CD4-positive, alpha-beta T cell treated with Interleukin-4 for 1 hour (primary cell): ENCODE results near the gene F12.

Experiments used
- DNase-seq, 2 donors: peaks; one replicate each; pipeline ENCODE4 v3.0.0-alpha.2; 2020 to 2022

Gene F12

DNA sequence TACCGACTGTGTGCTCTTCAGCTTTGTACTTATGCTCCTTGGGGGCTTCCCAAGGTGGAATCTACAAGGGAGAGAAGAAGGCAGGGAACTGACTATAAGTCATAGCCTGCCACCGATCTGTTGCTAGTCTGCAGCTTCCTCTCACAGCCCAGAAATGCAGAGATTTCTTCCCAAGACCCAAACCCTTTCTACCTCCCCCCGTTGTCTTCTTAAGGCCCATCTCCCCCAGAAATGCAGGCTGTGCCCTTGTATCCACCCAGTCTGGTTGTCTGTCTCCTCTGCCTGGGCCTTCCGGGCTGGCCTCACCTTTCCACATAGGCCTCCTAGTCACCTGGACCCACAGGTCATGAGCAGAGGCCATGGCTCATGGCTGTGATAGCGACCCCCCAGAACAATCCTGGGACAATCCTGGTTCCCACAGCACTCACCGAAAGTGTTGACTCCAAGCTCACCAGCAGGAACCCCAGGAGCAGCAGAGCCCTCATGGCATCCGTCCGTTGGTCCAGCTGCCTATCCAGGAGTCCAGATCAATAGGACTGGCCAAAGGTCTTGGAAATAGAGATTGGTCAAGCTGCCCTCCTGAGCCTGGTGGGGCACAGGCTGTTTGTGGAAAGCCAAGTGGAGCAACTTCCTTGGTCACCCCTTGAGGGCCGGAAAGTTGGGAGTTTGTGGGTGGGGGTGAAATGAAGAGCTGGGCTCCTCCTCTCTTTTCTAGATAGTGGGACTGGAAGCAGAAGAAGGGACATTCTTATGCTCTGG, at the start of gene F12:
TSS of gene F12 (minus strand) at position 522 of the 759 bp plus-strand sequence. CDS start at position 485, 37 bp downstream.
- no peak for DNase-seq

DNA sequence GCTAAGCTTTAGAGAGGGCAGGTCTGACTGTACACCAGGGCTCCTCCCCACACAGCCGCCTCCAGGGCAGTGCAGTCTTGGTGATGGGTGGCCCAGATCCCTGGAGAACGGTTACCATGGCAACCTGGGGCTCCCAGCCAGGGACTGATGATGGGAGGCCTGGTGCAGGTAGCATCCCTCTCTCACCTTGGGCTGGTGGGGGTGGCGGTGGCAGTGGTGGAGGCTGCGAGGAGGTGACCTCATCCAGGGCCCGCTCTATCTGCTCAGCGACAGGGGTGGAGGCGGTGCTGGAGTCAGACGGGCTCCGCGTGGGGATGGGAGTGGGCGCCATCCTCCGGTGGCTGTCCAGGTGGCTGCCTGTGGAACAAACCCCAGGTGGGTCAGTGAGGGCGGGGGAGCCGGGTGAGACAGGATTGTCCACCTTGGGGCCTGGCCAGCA, 49.6 kb upstream of the F12 start:
- DNase-seq = no peak

DNA sequence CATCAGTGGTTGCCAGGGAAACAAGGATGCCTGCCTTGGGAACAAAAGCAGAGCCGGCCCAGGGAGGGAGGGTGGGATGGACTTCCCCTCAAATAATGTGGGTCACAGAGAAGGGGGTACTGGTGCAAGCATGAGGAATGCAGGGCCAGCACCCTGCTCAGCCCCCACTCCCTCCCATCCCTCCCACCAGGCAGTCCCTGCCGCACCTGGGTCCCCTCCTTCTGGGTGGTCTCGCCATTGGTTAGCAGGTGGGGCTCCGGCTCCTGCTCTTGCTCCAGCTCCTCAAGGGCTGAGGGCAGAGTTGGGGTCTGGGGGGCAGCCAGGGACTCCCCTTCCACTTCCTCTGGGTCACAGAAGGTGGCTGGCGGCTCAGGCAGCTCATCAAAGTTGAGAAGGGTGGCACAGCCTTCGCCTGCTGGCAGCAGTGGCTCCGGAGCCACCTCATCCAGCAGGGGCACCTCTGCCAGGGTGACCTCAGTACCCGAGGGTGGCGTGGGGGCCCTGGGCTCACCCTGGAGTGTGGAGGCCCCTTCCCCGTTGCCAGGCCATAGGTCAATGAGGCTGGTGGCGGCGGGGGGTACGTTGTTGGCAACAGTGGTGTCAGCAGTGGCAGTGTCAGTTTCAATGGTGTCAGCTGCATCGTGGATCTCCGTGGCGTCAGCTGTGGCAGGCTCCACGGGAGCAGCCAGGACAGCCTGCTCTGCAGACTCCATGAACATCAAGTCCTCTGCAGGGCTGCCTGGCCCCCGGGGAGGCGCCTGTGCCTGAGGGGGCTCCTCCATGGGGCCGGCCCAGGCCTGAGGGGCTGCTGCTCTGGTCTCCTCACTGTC, 48.7 kb upstream of the F12 start:
- no peak for DNase-seq

DNA sequence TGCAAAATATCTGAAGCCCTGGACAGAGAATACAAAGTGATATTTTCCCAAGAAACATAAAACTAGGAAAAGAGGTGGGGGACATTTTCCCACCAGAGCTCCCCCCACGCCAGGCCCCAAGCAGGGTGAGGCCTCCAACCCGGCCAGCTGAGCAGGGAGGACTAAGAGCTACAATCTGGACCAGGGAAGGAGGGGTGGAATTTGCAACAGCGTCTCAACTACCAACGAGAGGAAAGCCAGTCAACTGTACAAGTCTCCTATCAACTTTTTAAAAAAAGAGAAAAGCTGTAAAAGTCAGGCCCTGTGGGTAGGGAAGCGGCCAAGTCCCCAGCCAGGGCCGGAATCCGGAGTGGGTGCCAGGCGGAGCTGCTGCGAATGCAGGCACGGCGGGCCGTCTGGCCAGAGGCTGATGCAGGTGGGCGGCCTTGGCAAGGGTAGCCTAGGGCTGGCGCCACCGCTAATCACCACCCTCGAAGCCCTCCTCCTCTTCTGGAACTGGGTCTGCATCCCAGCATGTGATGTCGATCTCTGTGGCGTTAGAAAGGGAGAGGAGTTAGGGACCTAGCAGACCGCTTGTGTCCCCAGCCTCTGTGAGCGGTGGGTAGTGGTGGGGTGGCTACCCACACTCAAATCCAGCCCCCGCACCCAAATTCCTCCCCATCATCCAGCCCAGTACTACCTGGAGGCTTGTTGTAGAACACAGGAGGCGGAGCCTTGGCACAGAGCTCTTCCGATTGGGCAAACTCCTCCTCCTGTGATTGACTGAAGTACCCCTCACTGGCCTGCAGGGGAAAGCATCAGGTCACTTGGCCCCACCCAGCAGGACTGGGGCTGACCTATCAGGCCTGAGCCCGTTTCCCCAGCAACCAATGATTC, 47.9 kb upstream of the F12 start:
- peak; percentile 79 to 88 for DNase-seq

DNA sequence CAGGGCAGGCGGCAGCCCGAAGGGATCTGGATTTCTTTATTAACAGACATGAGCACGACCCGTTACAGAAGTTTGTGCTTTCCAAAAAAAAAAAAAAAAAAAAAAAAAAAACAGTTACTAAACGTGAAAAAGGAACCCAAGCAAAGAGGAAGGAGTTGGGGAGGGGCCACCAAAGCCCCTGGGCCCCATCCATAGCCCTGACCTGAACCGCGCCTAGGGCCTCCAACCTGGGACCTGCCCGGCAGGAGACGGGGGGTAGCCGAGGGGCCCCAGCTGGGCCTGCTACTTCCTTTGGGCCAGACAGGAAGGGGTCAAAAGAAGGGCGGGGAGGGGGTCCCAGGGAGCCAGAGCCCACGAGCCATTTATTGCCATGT, 47.2 kb upstream of the F12 start:
- no peak for DNase-seq

DNA sequence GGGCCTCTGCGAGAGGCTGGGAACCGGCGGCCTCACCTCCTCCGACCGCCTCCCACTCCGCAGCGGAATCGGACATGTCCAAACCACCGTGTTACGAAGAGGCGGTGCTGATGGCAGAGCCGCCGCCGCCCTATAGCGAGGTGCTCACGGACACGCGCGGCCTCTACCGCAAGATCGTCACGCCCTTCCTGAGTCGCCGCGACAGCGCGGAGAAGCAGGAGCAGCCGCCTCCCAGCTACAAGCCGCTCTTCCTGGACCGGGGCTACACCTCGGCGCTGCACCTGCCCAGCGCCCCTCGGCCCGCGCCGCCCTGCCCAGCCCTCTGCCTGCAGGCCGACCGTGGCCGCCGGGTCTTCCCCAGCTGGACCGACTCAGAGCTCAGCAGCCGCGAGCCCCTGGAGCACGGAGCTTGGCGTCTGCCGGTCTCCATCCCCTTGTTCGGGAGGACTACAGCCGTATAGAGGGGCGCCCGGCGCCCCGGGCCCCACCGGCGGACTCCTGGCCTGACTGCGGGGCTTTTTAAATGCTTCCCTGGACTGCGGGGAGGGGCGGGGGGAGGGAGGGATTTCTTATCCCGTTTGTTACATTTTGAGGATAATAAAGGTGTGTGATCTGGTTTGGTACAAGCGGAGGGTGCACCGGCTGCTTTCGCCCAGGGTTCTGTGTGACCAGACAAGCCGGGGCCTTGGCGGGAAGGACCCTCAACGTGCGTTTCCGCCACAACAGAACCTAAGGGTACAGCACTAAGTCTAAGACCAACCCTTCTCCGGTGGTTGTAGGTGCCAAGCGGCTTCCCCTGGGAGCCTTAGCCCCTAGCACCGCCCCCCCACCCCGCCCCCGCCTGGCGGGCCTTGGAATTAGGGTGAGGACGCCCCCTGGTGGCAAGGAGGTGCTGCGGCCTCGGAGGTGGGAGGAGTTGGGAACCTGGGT, 46.6 kb upstream of the F12 start:
- peak; percentile 92 to 93 for DNase-seq

DNA sequence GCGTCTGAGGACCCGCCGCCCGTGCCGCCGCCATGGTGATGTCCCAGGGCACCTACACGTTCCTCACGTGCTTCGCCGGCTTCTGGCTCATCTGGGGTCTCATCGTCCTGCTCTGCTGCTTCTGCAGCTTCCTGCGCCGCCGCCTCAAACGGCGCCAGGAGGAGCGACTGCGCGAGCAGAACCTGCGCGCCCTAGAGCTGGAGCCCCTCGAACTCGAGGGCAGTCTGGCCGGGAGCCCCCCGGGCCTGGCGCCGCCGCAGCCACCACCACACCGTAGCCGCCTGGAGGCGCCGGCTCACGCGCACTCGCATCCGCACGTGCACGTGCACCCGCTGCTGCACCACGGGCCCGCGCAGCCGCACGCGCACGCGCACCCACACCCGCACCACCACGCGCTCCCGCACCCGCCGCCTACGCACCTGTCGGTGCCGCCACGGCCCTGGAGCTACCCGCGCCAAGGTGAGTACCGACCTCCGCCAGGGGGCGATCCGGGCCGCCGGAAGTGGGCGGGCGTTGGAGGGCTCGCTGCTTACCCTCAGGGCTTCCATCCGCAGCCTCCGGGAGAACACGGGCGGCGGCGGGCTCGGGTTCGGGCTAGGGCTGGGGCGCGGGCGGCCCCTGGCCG, 45.8 kb upstream of the F12 start:
- DNase-seq = peak; percentile 92 to 93

DNA sequence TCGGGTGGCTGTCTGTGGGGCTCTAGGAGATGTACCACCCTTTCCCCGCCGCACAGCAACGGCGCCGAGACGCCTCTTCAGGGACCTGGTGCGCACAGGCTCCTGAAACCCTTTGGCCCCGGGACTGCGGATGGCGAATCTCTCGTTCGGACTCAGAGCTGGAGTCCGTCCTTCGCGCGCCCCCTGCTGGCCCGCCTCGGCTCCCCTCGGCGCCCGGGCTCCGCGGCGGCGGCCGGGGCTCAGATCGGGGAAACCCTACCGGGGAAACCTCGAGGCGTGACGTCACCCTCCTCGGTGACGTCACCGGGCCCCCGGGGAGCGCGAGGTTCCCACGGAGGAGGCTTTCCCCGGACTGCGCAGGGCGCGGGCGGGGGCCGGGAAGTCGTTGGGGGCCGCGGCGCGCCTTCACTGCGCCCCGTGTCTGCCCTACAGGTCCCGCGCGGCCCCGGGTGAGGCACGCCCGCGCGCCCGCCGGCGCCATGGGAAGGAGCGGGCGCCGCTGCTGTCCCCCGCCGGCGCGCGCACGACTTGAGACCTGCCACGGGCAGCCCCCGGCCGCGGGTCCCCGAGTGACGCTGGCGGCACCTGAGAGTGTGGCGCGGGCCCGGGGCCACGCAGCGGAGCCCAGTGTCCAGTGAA, 45.2 kb upstream of the F12 start:
- peak; percentile 95 to 96 for DNase-seq

DNA sequence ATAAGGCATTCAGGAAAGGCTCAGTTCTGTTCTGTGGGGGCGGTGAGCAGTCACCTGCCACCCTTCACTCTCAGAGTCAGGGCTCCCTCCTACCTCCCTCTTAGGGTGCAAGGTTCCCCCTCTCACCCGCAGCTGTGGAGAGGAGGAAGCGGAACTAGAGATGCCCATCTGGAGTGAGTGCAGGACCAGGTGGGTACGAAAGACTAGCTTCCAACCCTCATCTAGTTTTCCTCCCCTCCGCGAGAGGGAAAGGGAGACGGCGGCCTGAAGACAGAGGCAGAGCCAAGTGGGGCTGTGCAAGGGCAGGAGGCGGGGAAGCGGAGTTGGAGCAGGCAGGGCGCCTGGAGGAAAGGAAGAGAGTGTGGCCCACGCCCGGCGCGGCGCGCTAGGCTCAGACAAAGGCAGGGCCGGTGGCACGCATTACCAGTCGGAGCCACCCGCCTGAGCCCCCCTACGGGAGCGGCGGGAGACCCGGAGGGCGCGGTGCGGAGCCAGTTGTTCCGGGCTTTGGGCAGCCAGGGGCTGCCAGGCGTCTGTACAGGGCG, 44.6 kb upstream of the F12 start:
- DNase-seq = peak in 1 of 2 donors; percentile 66

DNA sequence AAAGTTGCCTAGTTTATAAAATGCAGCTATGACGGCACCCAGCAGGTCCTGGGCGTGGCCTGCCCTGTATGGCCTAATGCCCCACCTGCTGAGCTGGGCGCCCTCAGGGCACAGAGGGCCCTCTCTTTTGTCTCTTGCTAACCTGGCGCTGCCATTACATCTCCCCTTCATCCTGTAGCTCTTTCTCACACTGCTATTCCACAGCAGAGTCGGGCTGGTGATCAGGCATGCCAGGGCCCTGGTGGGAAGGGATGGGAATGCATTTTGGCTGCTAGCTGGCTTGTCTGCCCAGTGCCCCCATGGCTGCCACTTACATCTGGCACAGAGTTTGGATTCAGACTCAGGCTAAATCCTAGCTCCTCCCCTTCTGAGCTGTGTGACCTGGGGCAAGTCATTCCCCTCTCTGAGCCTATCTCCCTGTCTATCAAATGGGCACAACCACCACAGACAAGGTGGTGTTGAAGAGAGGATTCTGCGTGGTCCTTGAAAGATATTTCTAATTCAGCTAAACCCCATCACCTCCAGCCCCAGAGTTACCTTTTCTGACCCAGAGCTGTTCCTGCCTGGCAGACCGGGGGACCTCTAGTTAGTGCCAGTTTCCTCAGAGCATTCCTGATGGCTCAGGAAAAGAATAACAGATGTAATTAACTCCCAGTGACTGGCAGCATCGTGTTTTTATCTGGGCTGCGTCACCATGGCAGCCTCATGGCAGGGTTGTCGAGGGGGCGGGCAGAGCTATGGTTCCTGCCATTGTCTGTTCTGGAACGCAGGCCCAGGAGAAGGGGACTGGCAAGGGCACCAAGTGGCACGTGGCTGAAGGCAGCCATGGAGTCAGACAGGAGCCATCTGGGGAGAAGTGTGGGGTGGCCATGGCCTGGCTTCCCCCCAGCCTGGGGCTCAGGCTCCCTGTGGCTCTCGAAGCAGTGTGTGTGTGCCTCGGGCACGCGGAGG, 43.6 kb upstream of the F12 start:
- no peak for DNase-seq

DNA sequence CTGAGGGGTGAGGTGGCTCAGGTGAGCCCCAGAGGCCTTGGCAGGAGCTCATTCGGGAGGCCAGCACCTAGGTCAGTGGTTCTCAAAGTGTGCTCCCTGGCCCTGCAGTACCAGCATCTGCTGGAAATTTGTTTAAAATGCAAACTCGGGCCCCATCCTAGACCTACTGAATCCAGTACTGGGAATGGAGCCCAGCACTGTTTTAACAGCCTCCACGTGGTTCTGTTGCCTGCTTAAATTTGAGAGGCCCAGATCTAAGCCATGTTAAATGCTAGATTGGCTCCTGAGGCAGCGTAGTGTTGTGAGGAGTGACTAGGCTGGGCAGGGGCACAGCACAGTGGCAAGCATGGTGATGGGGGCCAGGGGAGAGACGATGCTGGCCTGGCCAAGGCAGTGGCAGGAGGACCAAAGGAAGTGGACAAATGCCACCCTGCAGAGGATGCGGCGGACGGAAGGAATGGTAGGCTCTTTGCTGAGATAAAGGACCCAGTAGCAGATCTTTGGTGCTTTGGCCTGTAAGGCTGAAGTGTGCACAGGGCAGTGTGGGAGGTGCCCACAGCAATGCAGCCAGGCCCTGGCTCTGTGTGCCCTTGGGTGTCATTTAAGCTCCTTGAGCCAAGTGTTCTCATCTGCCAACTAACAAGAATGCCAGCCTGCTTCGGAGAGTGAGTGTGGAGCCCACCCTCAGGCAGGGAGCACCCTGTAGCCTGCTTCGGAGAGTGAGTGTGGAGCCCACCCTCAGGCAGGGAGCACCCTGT, 41.5 kb upstream of the F12 start:
- DNase-seq = no peak

DNA sequence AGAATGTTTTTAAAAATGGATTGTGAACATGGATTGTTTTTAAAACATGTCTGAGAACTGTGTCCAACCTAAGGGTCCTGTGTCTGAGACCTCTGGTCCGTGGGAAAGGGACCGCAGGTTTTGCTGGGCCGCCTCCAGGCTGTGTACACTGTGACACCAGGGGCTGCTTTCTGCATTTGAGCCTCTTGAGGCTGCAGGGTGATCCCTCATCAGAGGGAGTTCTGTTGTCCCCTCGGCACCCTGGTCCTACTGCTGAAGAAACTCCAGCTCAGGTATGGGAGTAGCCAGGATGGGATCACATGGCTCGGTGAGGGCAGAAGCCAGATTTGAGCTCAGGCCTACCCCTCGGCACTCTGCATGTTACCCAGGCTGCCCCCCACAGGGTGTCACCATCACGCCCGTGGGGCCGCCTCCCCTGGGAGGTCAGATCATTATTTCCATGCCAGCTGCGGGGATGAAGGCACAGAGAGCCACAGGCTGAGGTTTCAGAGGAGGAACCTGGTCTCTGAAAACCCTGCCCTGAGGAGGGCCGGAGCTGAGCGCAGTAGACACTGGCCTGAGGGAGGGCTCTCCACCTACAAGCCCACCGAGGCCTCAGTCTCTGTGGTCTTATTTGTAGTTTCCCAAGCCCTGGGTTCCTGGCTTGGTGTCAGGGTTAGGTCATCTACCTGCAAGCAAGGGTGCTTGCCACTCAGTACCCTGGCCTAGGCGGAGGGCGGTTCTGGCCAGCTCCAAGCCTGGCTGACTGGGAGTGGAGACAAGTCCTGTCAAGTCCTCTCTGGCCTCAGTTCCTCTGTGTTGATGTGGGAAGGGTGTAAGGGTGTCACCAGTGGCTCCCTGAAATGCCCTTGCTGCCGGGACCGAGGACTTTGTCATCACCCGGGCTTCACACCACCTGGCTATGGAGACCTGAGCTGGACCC, 40.0 kb upstream of the F12 start:
- no peak for DNase-seq

DNA sequence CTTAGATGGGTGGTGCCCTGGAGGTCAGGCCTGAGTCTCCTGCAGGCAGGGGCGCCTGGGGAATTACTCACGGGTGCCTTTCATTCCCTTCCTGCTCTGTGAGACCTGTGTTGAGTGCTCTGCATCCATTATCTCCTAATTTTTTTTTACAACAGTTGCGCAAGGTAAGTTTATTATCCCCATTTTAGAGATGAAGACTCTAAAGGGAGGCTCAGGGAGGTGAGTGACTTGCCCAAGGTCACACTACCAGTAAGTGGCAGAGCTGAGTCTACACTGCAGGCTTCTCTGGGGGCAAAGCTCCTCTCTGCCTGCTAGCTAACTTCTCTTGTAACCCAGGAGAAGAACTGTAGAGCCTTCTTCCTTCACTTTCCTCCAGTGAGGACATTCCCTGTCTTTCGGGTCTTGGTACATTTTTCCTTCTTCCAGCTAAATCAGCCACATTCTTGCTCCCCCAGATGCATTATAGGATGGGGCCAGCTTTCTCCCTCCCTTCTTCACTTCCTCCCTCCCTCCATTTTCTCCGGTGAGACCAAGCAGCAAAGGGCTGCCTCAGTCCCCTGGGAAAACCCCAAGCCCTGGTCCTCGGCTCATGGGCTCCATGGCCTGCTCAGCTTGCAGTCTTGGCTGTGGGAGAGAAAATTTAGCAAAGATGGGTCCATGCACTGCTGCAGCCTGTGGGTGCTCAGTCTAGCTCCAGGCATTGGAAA, 39.0 kb upstream of the F12 start:
- DNase-seq = no peak

DNA sequence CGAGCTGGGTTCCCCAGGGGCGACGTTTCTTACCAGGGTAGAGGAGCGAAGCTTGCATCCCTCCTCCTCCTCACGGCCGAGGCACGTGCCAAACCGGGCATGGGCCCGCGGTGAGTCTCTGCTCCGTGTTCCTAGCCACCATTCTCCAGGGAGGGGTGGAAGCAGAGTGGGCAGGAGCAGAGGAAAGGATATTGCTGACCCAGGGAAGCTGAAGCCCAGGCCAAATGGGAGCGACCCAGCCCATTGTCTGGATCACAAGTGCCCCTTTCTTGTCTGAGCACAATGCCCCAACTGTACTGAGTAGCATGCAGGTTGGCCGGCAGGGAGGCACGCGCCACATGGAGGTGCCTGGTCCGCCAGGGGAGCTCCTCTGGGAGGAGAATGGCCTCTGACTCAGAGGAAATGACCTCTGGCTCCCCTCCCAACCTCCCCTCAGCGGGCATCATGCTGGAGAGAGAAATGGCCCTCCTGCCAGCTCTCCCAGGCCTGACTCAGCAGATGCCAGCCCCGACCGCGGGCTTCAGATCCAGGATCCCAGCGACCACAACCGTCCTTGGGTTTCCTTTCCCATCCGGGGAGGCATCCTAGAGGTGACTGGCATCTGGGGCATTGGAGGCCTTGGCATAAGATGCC, 38.4 kb upstream of the F12 start:
- DNase-seq = peak in 1 of 2 donors; percentile 48

DNA sequence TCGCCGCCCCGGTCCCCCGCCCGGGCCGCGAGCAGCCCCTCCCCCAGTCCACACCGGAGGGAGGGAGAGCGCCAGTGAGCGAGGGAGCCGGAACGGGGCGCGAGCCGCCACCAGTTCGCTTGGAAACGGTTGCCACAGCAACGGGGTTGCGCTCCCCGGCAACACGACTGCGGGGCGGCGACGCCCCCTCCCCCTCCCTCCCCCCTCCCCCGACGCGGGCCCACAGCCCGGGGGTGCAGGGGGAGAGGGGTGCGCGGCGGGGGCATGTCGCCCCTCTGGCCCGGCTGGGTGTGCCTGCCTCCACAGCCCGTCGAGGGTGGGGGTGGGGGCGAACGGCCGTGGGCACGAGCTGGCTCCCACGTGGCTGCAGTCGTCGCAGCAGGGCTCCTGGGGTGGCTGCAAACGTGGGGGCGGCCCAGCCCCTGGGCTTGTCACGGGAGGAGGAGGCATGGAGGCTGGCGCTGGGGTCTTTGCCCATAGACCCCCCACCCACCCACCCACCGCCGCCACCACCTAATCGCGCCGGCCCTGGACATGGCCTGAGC, 37.8 kb upstream of the F12 start:
- DNase-seq = peak; percentile 85 to 87
